H1 (cell line): ENCODE measurements around the gene LRTM1. TPM values are rescaled to one million over a fixed set of nuclear protein-coding genes. Genes with fewer than 3 reads are reported as not detected.

Experiments
- CTCF ChIA-PET: fragments of 300-600 bp; sonication (Branson Sonifier 250); formaldehyde crosslinking; loops from one replicate; lab custom pipeline; 2021; ENCODE audit not compliant: partially characterized antibody; lab: Charles Lee
- POLR2A ChIA-PET: fragments of 300-600 bp; sonication (Branson Sonifier 250); formaldehyde crosslinking; loops from one replicate; lab custom pipeline; 2021; ENCODE audit warnings: inconsistent platforms; ENCODE audit not compliant: partially characterized antibody; lab: Charles Lee
- DNase-seq, 2 experiments: peaks; one replicate each; pipeline versions ENCODE4 v3.0.0 to v3.0.0-alpha.2; 2010 to 2022; ENCODE audit warnings: low spot score in 2 of 2, low read depth in 1 of 2, mixed read lengths in 1 of 2
- FAIRE-seq: peaks from 2 replicates; lab custom pipeline; 2011; peaks lifted over from hg19 to GRCh38; lab: Jason Lieb, UNC
- H2AFZ ChIP-seq: 2 replicates; pipeline ENCODE4 v1.8.1; 2012; ENCODE audit warnings: low read length, inconsistent platforms
- H2AK5ac ChIP-seq: 2 replicates; pipeline ENCODE4 v1.6.1; 2013; ENCODE audit warnings: low read depth, low read length
- H2BK120ac ChIP-seq: replicated peaks from 2 replicates; pipeline ENCODE3; 2013; ENCODE audit warnings: low read depth, low read length, inconsistent platforms
- H2BK12ac ChIP-seq: 2 replicates; pipeline ENCODE4 v1.6.1; 2013; ENCODE audit warnings: low read depth, low read length
- H2BK15ac ChIP-seq: 2 replicates; pipeline ENCODE4 v1.6.1; 2013; ENCODE audit warnings: low read length
- H2BK20ac ChIP-seq: 2 replicates; pipeline ENCODE4 v1.6.1; 2013; ENCODE audit warnings: low read length
- H2BK5ac ChIP-seq: 2 replicates; pipeline ENCODE4 v1.6.1; 2013; ENCODE audit warnings: low read depth, low read length
- H3K14ac ChIP-seq: 2 replicates; pipeline ENCODE4 v1.6.1; 2013; ENCODE audit warnings: inconsistent platforms; ENCODE audit not compliant: insufficient read length
- H3K18ac ChIP-seq: 2 replicates; pipeline ENCODE4 v1.6.1; 2013; ENCODE audit warnings: low read length; ENCODE audit errors: extremely low read depth
- H3K23ac ChIP-seq: 2 replicates; pipeline ENCODE4 v1.6.1; 2013; ENCODE audit warnings: inconsistent platforms; ENCODE audit not compliant: insufficient read length
- H3K23me2 ChIP-seq: 2 replicates; pipeline ENCODE4 v1.6.1; 2013; ENCODE audit warnings: low read depth, low read length
- H3K27ac ChIP-seq: 2 replicates; pipeline ENCODE4 v1.6.1; 2011; ENCODE audit warnings: low read depth, low read length, inconsistent platforms
- H3K27me3 ChIP-seq, 4 experiments: replicated peaks in 1 of 4; 1 replicate in 1 of 4; 2 replicates in 3 of 4; pipeline versions ENCODE4 v1.6.1 to v1.8.1; 2011 to 2013; ENCODE audit warnings: low read length in 3 of 4, mild to moderate bottlenecking in 3 of 4, inconsistent platforms in 2 of 4, mixed read lengths in 2 of 4, moderate library complexity in 1 of 4; ENCODE audit not compliant: control insufficient read depth in 3 of 4, insufficient read depth in 3 of 4; ENCODE audit errors: extremely low read depth in 1 of 4
- H3K36me3 ChIP-seq, 4 experiments: 2 replicates each; pipeline versions ENCODE4 v1.6.1 to v1.8.1; 2011 to 2013; ENCODE audit warnings: mild to moderate bottlenecking in 4 of 4, low read length in 3 of 4, moderate library complexity in 2 of 4, control low read depth in 1 of 4, inconsistent platforms in 1 of 4; ENCODE audit not compliant: insufficient read depth in 4 of 4, control insufficient read depth in 2 of 4
- H3K4ac ChIP-seq: replicated peaks from 2 replicates; pipeline ENCODE3; 2013; ENCODE audit warnings: low read length, low read depth, mixed read lengths, inconsistent platforms; ENCODE audit not compliant: insufficient read length
- H3K4me1 ChIP-seq, 4 experiments: replicated peaks in 1 of 4; 1 replicate in 1 of 4; 2 replicates in 3 of 4; pipeline versions ENCODE4 v1.6.1 to v1.8.1; 2011 to 2013; ENCODE audit warnings: low read length in 3 of 4, inconsistent platforms in 2 of 4, mixed read lengths in 1 of 4; ENCODE audit not compliant: insufficient read depth in 4 of 4, control insufficient read depth in 3 of 4
- H3K4me2 ChIP-seq, 2 experiments: 2 replicates each; pipeline versions ENCODE4 v1.6.1 to v1.8.1; 2011 to 2013; ENCODE audit warnings: low read depth in 2 of 2, low read length in 2 of 2, control low read depth in 1 of 2, inconsistent platforms in 1 of 2, mild to moderate bottlenecking in 1 of 2; ENCODE audit not compliant: insufficient read depth in 1 of 2
- H3K4me3 ChIP-seq, 4 experiments: fragments of 200-600, 300-600 bp in 1 of 4; sonication (generic), shearing (Covaris generic), sonication (Bioruptor Twin) in 1 of 4; 2 replicates each; pipeline versions ENCODE4 v1.5.1 to v1.8.1; 2011 to 2016; ENCODE audit warnings: low read length in 4 of 4, low read depth in 3 of 4, control low read depth in 2 of 4, inconsistent platforms in 2 of 4, mild to moderate bottlenecking in 2 of 4, mixed read lengths in 1 of 4, moderate library complexity in 1 of 4; ENCODE audit not compliant: insufficient read depth in 2 of 4; ENCODE audit errors: extremely low read depth in 1 of 4
- H3K56ac ChIP-seq: replicated peaks from 2 replicates; pipeline ENCODE3; 2013; ENCODE audit warnings: low read depth, mild to moderate bottlenecking, mixed read lengths, low read length, inconsistent platforms; ENCODE audit not compliant: insufficient read length
- H3K79me1 ChIP-seq: 2 replicates; pipeline ENCODE4 v1.6.1; 2013; ENCODE audit warnings: low read depth, low read length, control low read depth
- H3K79me2 ChIP-seq, 2 experiments: 2 replicates each; pipeline versions ENCODE4 v1.6.1 to v1.8.1; 2012 to 2013; ENCODE audit warnings: low read length in 2 of 2, mild to moderate bottlenecking in 2 of 2, inconsistent platforms in 1 of 2; ENCODE audit not compliant: insufficient read depth in 2 of 2, control insufficient read depth in 1 of 2
- H3K9ac ChIP-seq, 4 experiments: replicated peaks in 1 of 4; 1 replicate in 1 of 4; 2 replicates in 3 of 4; pipeline versions ENCODE4 v1.6.1 to v1.8.1; 2011 to 2013; ENCODE audit warnings: low read depth in 3 of 4, low read length in 3 of 4, control low read depth in 2 of 4, mild to moderate bottlenecking in 2 of 4, moderate library complexity in 2 of 4, inconsistent platforms in 1 of 4; ENCODE audit errors: extremely low read depth in 1 of 4
- H3K9me3 ChIP-seq, 2 experiments: 2 replicates each; pipeline versions ENCODE4 v1.6.1 to v1.8.1; 2012 to 2013; ENCODE audit warnings: mild to moderate bottlenecking in 2 of 2, moderate library complexity in 2 of 2, control low read depth in 1 of 2, inconsistent platforms in 1 of 2, low read depth in 1 of 2, low read length in 1 of 2, mixed read lengths in 1 of 2; ENCODE audit not compliant: insufficient read depth in 2 of 2
- H4K20me1 ChIP-seq, 2 experiments: replicated peaks in 1 of 2; 2 replicates each; pipeline versions ENCODE3 to v1.8.1; 2011 to 2013; ENCODE audit warnings: inconsistent platforms in 2 of 2, low read length in 2 of 2, mild to moderate bottlenecking in 1 of 2; ENCODE audit not compliant: insufficient read depth in 2 of 2, control insufficient read depth in 1 of 2
- H4K5ac ChIP-seq: 2 replicates; pipeline ENCODE4 v1.6.1; 2013; ENCODE audit warnings: low read length, low read depth, mixed read lengths, inconsistent platforms; ENCODE audit not compliant: insufficient read length
- H4K8ac ChIP-seq: 2 replicates; pipeline ENCODE4 v1.8.0; 2013; ENCODE audit warnings: mild to moderate bottlenecking, moderate library complexity, low read length, inconsistent platforms; ENCODE audit not compliant: insufficient read depth; ENCODE audit errors: extremely low read depth
- H4K91ac ChIP-seq: replicated peaks from 2 replicates; pipeline ENCODE3; 2013; ENCODE audit warnings: low read length, mixed read lengths, inconsistent platforms; ENCODE audit not compliant: insufficient read length
- WGBS, 2 experiments: shearing (Covaris generic) in 1 of 2; methylation state at CpG; one replicate each; pipeline versions ENCODE4 v1.1.6 to v1.1.7; 2013 to 2015; ENCODE audit warnings: low lambda C conversion rate in 2 of 2, mixed read lengths in 2 of 2, inconsistent platforms in 1 of 2, low coverage in 1 of 2, missing lambda C conversion rate in 1 of 2; ENCODE audit not compliant: insufficient replicate concordance in 2 of 2, insufficient coverage in 1 of 2, insufficient read length in 1 of 2; ENCODE audit errors: extremely low coverage in 1 of 2, missing lambda C conversion rate in 1 of 2; 5-methylcytosine and 5-hydroxymethylcytosine counted together
- polyA plus RNA-seq, 7 experiments: library from polyadenylated mRNA; depleted of rRNA in 3 of 7; stranded (reverse) in 5 of 7; unstranded in 2 of 7; fragments of >200 nt in 5 of 7; fragments of 200-250 nt in 2 of 7; gene quantifications; 1 replicate in 5 of 7; 2 replicates in 1 of 7; 4 replicates in 1 of 7; pipeline versions ENCODE4 v1.2.1 to v1.2.3, GENCODE V29; 2011 to 2013; ENCODE audit warnings: missing spikeins in 2 of 7, mixed read lengths in 2 of 7
- total RNA-seq: library from RNA; stranded (reverse); fragmentation: NEBNext Ultra II Directional; extraction: Animal tissue kit (Norgen Biotek cat#: 25700); gene quantifications from 2 replicates; pipeline ENCODE4 v1.2.1, GENCODE V29; 2021

The LRTM1 gene
- total and polyA plus RNA-seq, 2 of the 8 experiments (the other 6 are each of a cell fraction or from before 2014, with no cell fraction given): not detected

- peak overlapping the region; percentile 90; the same call in 1 of the 2 replicates for H2BK20ac ChIP-seq
- whole genome bisulfite sequencing, 2 experiments: 85% methylated on average over 5 of the region's 5 CpGs; no CpG with 5 or more reads in 1 of the 2 experiments
- no peaks in the 10 kb centered on the region for H3K79me2 ChIP-seq
- H2BK15ac ChIP-seq: no peak overlapping the region
- H4K91ac ChIP-seq: peak overlapping the region; percentile 31
- DNase-seq (peak in 1 of 2 experiments; percentile 19), FAIRE-seq (no peak)
- no peak overlapping the region for H3K56ac ChIP-seq
- H3K18ac ChIP-seq: peak overlapping the region; percentile 68; the same call in 1 of the 2 replicates
- H4K5ac ChIP-seq: no peak overlapping the region
- H4K20me1 ChIP-seq: no peaks in the 10 kb centered on the region
- no peak overlapping the region for H4K8ac ChIP-seq
- no peak overlapping the region for H3K9ac ChIP-seq
- no peak overlapping the region; the same call in 1 of the 2 replicates for H2AK5ac ChIP-seq
- H3K79me1 ChIP-seq: no peaks in the 10 kb centered on the region; the same call in 1 of the 2 replicates
- H3K14ac ChIP-seq: no peak overlapping the region
- ChIA-PET POLR2A (no interaction called here), CTCF (interaction anchor here (1.1 to 1.3 kb wide), 3 partner anchors 11 to 99 kb away, joined by 3 to 4 read pairs (median 3); no protein-coding TSS in a partner anchor)
- H3K23me2 ChIP-seq: no peaks in the 10 kb centered on the region
- peak overlapping the region; percentile 79; the same call in 1 of the 2 replicates for H2BK5ac ChIP-seq
- H3K9me3 ChIP-seq: no peaks in the 10 kb centered on the region
- H3K4me3 ChIP-seq: no peak overlapping the region
- no peak overlapping the region for H2AFZ ChIP-seq
- H3K36me3 ChIP-seq: no peaks in the 10 kb centered on the region
- H2BK12ac ChIP-seq: peak overlapping the region; percentile 40
- peaks cover 0 to 8% (median 5%) of the 10 kb centered on the region in 4 experiments; a peak in 3 of 7 replicates for H3K4me1 ChIP-seq
- H3K4me2 ChIP-seq: no peak overlapping the region; a peak in 1 of 4 replicates
- no peaks in the 10 kb centered on the region for H3K27me3 ChIP-seq
- H2BK120ac ChIP-seq: no peak overlapping the region
- no peak overlapping the region for H3K27ac ChIP-seq
- H3K4ac ChIP-seq: no peak overlapping the region
- no peak overlapping the region for H3K23ac ChIP-seq
Observed at GRCh38 chr3:54954022-54954421, 26.2 kb upstream of the LRTM1 start.
